ENCODE results near the gene EHD3.

Gene EHD3

GRCh38 chr2:31287654-31288053 is 53.7 kb downstream of the EHD3 start:
- no peak for TF ChIP-seq CTCF (IDR thresholded peaks at IDR 0.05; ENCODE audit: insufficient read depth, low read length, missing control alignments)
- no peak for DNase-seq (ENCODE audit: low read depth, low spot score)
- ChIA-PET POLR2A (no interaction called here), CTCF (interaction anchor here (1.1 to 1.5 kb wide), 5 partner anchors 10 to 236 kb away, joined by 3 to 8 read pairs (median 4); partner anchors contain the start of gene EHD3)
- H3K4me3 ChIP-seq (ENCODE audit: low read depth, low read length): no peak overlapping the region

- CTCF ChIA-PET: interaction anchor here (1.2 to 1.3 kb wide), 2 partner anchors 11 to 39 kb away, joined by 4 to 5 read pairs; no protein-coding TSS in a partner anchor
- no peak overlapping the region for H3K4me3 ChIP-seq (ENCODE audit: low read depth, low read length)
- no peak for DNase-seq (ENCODE audit: low read depth, low spot score)
- POLR2A ChIA-PET: no interaction called here
- TF ChIP-seq CTCF (IDR thresholded peaks at IDR 0.05; ENCODE audit: insufficient read depth, low read length, missing control alignments): no peak
Measured at GRCh38 chr2:31294196-31294595, 60.2 kb downstream of the EHD3 start.

GRCh38 chr2:31296641-31297287 is 62.8 kb downstream of the EHD3 start:
- no peak for TF ChIP-seq CTCF (IDR thresholded peaks at IDR 0.05; ENCODE audit: insufficient read depth, low read length, missing control alignments)
- DNase-seq (ENCODE audit: low read depth, low spot score): no peak
- CTCF ChIA-PET: interaction anchor here (1.0 to 2.9 kb wide), 4 partner anchors 10 to 38 kb away, joined by 3 to 12 read pairs (median 4); no protein-coding TSS in a partner anchor
- H3K4me3 ChIP-seq (ENCODE audit: low read depth, low read length): no peak overlapping the region
- POLR2A ChIA-PET: interaction anchor here (1.3 kb wide), 1 partner anchor 25 kb away, joined by 3 read pairs; no protein-coding TSS in a partner anchor

GRCh38 chr2:31297751-31298150 is 63.8 kb downstream of the EHD3 start:
- TF ChIP-seq CTCF (IDR thresholded peaks at IDR 0.05; ENCODE audit: insufficient read depth, low read length, missing control alignments): no peak
- CTCF ChIA-PET: interaction anchor here (0.6 to 2.9 kb wide), 4 partner anchors 11 to 38 kb away, joined by 3 to 12 read pairs (median 4); no protein-coding TSS in a partner anchor
- POLR2A ChIA-PET: no interaction called here
- no peak for DNase-seq (ENCODE audit: low read depth, low spot score)
- H3K4me3 ChIP-seq (ENCODE audit: low read depth, low read length): no peak overlapping the region

GRCh38 chr2:31299547-31299946 is 65.6 kb downstream of the EHD3 start:
- CTCF ChIA-PET: interaction anchor here (1.4 kb wide), 1 partner anchor 12 kb away, joined by 3 read pairs; no protein-coding TSS in a partner anchor
- POLR2A ChIA-PET: no interaction called here
- H3K4me3 ChIP-seq (ENCODE audit: low read depth, low read length): no peak overlapping the region
- DNase-seq (ENCODE audit: low read depth, low spot score): no peak
- no peak for TF ChIP-seq CTCF (IDR thresholded peaks at IDR 0.05; ENCODE audit: insufficient read depth, low read length, missing control alignments)

- ChIA-PET POLR2A (interaction anchor here (0.6 kb wide), 1 partner anchor 1068 kb away, joined by 3 read pairs; no protein-coding TSS in a partner anchor), CTCF (interaction anchor here (1.4 kb wide), 1 partner anchor 13 kb away, joined by 3 read pairs; no protein-coding TSS in a partner anchor)
- TF ChIP-seq CTCF (IDR thresholded peaks at IDR 0.05; ENCODE audit: insufficient read depth, low read length, missing control alignments): no peak
- DNase-seq (ENCODE audit: low read depth, low spot score): no peak
- H3K4me3 ChIP-seq (ENCODE audit: low read depth, low read length): no peak overlapping the region
Measured at GRCh38 chr2:31300309-31300708, 66.4 kb downstream of the EHD3 start.
